Smooth muscle cell (in vitro differentiated cells): ENCODE measurements around the gene EPHA1. TPM values are rescaled to one million over a fixed set of nuclear protein-coding genes. Genes with fewer than 3 reads are reported as not detected.

ENCODE experiments used
- DNase-seq: peaks from one replicate; lab custom pipeline; 2025; ENCODE audit not compliant: unreplicated experiment; lab: John Stamatoyannopoulos, UW
- H2AFZ ChIP-seq: fragments of 200-600 bp; sonication (generic); 2 replicates; pipeline ENCODE4 v1.6.0; 2016; ENCODE audit warnings: antibody characterized with exemption, low read depth, mild to moderate bottlenecking
- H3F3A ChIP-seq: fragments of 200-600 bp; sonication (generic); 2 replicates; pipeline ENCODE4 v1.6.0; 2017; ENCODE audit warnings: antibody characterized with exemption, low read depth
- H3K27ac ChIP-seq: fragments of 200-600 bp; sonication (generic); 2 replicates; pipeline ENCODE4 v1.5.1; 2016; ENCODE audit warnings: low read depth, mild to moderate bottlenecking
- H3K27me3 ChIP-seq: fragments of 200-600 bp; sonication (generic); 2 replicates; pipeline ENCODE4 v1.6.1; 2016; ENCODE audit warnings: low read depth, mild to moderate bottlenecking
- H3K36me3 ChIP-seq: fragments of 200-600 bp; sonication (generic); 2 replicates; pipeline ENCODE4 v1.5.1; 2016; ENCODE audit warnings: low read depth
- H3K4me1 ChIP-seq: fragments of 200-600 bp; sonication (generic); 2 replicates; pipeline ENCODE4 v1.5.1; 2016; ENCODE audit warnings: low read depth
- H3K4me2 ChIP-seq: fragments of 200-600 bp; sonication (generic); 2 replicates; pipeline ENCODE4 v1.6.0; 2016; ENCODE audit warnings: mild to moderate bottlenecking
- H3K4me3 ChIP-seq: fragments of 200-600 bp; sonication (generic); 2 replicates; pipeline ENCODE4 v1.5.1; 2016; ENCODE audit warnings: mild to moderate bottlenecking
- H3K79me2 ChIP-seq: fragments of 200-600 bp; sonication (generic); 2 replicates; pipeline ENCODE4 v1.6.0; 2016; ENCODE audit warnings: low read depth, mild to moderate bottlenecking
- H3K9ac ChIP-seq: fragments of 200-600 bp; sonication (generic); 2 replicates; pipeline ENCODE4 v1.6.0; 2016; ENCODE audit warnings: low read depth
- H3K9me3 ChIP-seq: fragments of 200-600 bp; sonication (generic); replicated peaks from 2 replicates; pipeline ENCODE4 v1.5.1; 2016; ENCODE audit warnings: low read depth
- H4K20me1 ChIP-seq: fragments of 200-600 bp; sonication (generic); 2 replicates; pipeline ENCODE4 v1.6.0; 2016; ENCODE audit warnings: low read depth
- CTCF ChIP-seq: fragments of 200-600 bp; sonication (generic); IDR thresholded peaks from 2 replicates; pipeline ENCODE4 v1.5.1; 2017; ENCODE audit warnings: borderline replicate concordance, mild to moderate bottlenecking, antibody characterized with exemption; ENCODE audit not compliant: insufficient read depth, poor library complexity, severe bottlenecking
- WGBS: methylation state at CpG from one replicate; pipeline ENCODE4 v1.1.7; 2016; ENCODE audit warnings: low lambda C conversion rate; 5-methylcytosine and 5-hydroxymethylcytosine counted together
- polyA plus RNA-seq: library from polyadenylated mRNA; unstranded; fragments of >200 nt; fragmentation: Nextera tagmentation; extraction: Ambion mirVana; gene quantifications from 2 replicates; pipeline ENCODE4 v1.2.1, GENCODE V29; 2016
- total RNA-seq: library from RNA; depleted of rRNA; stranded (reverse); fragments of >200 nt; gene quantifications from 2 replicates; pipeline ENCODE4 v1.2.3, GENCODE V29; 2014

The EPHA1 gene
- total and polyA plus RNA-seq, 2 experiments from 2014 or later = 8.7 to 19.1 TPM

- peak overlapping the region; percentile 97 for H3K27ac ChIP-seq
- H3K4me3 ChIP-seq = peak overlapping the region; percentile 100
- H3K4me2 ChIP-seq = peak overlapping the region; percentile 85
- peaks cover 75% of the 10 kb centered on the region for H3K79me2 ChIP-seq
- no peak for DNase-seq
- H3K36me3 ChIP-seq = no peaks in the 10 kb centered on the region
- no peak for TF ChIP-seq CTCF
- H2AFZ ChIP-seq = no peak overlapping the region
- H4K20me1 ChIP-seq = peaks cover 59% of the 10 kb centered on the region
- peak overlapping the region; percentile 96 for H3K9ac ChIP-seq
- H3K27me3 ChIP-seq = no peaks in the 10 kb centered on the region
- WGBS = 8% methylated on average over 18 of the region's 21 CpGs
- H3K9me3 ChIP-seq = no peaks in the 10 kb centered on the region
- H3K4me1 ChIP-seq = peaks cover 38% of the 10 kb centered on the region
- peaks cover 35% of the 10 kb centered on the region for H3F3A ChIP-seq
These were observed 26.4 kb downstream of the EPHA1 start for GRCh38 chr7:143382126-143382790.

GRCh38 chr7:143381427-143382125 lies 27.1 kb downstream of the EPHA1 start:
- Histone ChIP-seq H3K27ac (peak overlapping the region; percentile 97), H3K4me3 (peak overlapping the region; percentile 100), H3K27me3 (no peaks in the 10 kb centered on the region), H3K9ac (peak overlapping the region; percentile 96), H3K36me3 (no peaks in the 10 kb centered on the region), H4K20me1 (peaks cover 52% of the 10 kb centered on the region), H3F3A (peaks cover 30% of the 10 kb centered on the region), H3K4me1 (peaks cover 38% of the 10 kb centered on the region), H3K9me3 (no peaks in the 10 kb centered on the region), H2AFZ (no peak overlapping the region), H3K79me2 (peaks cover 68% of the 10 kb centered on the region), H3K4me2 (peak overlapping the region; percentile 85)
- WGBS = 2% methylated on average over 27 of the region's 64 CpGs
- TF ChIP-seq CTCF = no peak
- peak; percentile 36 for DNase-seq

GRCh38 chr7:143380646-143381426 lies 27.8 kb downstream of the EPHA1 start, which contains the start of gene ZYX:
Gene ZYX, plus strand, starts transcription at chr7:143381345. Its CDS starts 227 bp downstream, at chr7:143381572.
- Histone ChIP-seq H4K20me1 (peaks cover 45% of the 10 kb centered on the region), H3K79me2 (peaks cover 62% of the 10 kb centered on the region), H3K27me3 (no peaks in the 10 kb centered on the region), H2AFZ (no peak within 1 kb of the TSS), H3K9ac (peak within 1 kb of the TSS; percentile 96), H3K4me2 (peak within 1 kb of the TSS; percentile 85), H3K27ac (peak within 1 kb of the TSS; percentile 97), H3K4me3 (peak within 1 kb of the TSS; percentile 100), H3K36me3 (no peaks in the 10 kb centered on the region), H3F3A (peaks cover 30% of the 10 kb centered on the region), H3K9me3 (no peaks in the 10 kb centered on the region), H3K4me1 (peaks cover 38% of the 10 kb centered on the region)
- no peak for TF ChIP-seq CTCF
- under 1% methylated on average over 25 of the region's 72 CpGs for WGBS
- DNase-seq = peak; percentile 99
